Subcutaneous adipose tissue (tissue), 4 donors: Measurements from ENCODE around the gene FGR. TPM values are rescaled to one million over a fixed set of nuclear protein-coding genes. Genes with fewer than 3 reads are reported as not detected.

Experiments
- total RNA-seq, 4 donors: library from RNA; depleted of rRNA; stranded (reverse); fragments of >200 nt; gene quantifications; one replicate each; pipeline ENCODE4 v1.1.0, GENCODE V29; 2016
- TF ChIP-seq, protein P1 (sequence below): fragments of 450-650 bp; IDR thresholded peaks from one replicate; pipeline ENCODE4 v1.5.1; 2016; ENCODE audit warnings: low read depth, mild to moderate bottlenecking, control low read depth, antibody characterized with exemption, moderate library complexity

Gene FGR
- total RNA-seq, 4 donors from 2014 or later = 22.4 to 179 (median 44.6) TPM

DNA sequence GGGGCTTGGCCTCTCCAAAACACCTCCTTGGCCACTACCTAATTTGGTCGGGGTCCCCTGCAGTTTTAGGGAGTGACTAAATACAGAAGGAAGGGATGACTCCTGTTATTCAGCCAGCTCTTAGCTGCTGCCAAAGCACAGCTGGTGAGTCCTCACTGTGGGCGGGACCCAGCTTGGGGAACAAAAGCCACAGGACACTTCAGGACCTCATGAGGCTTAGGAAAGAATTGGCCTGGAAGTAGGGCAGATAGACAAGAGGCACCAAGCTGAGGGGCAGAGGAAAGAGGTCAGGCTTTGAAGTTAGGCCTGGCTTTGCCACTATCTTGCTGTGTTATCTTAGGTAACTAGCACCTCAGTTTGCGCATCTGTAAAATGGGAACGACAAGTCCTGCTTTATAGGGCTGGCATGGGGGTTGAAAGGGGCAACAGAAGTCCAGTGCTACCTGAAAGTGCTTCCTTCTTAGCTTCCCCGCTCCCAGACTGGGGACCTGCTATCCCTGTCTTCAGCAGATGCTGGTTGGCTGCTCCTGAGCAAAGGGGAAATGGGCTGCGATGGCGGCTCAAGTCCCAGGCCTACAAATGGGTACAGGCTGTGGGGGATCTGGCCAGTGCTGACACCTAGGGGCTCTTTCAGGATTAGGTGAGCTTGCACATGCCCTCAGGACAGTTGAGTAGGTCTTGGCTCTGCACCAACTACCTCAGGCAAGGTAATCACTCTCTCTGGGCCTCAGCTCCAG, 21.3 kb upstream of the FGR start:
- TF ChIP-seq, protein P1, sequence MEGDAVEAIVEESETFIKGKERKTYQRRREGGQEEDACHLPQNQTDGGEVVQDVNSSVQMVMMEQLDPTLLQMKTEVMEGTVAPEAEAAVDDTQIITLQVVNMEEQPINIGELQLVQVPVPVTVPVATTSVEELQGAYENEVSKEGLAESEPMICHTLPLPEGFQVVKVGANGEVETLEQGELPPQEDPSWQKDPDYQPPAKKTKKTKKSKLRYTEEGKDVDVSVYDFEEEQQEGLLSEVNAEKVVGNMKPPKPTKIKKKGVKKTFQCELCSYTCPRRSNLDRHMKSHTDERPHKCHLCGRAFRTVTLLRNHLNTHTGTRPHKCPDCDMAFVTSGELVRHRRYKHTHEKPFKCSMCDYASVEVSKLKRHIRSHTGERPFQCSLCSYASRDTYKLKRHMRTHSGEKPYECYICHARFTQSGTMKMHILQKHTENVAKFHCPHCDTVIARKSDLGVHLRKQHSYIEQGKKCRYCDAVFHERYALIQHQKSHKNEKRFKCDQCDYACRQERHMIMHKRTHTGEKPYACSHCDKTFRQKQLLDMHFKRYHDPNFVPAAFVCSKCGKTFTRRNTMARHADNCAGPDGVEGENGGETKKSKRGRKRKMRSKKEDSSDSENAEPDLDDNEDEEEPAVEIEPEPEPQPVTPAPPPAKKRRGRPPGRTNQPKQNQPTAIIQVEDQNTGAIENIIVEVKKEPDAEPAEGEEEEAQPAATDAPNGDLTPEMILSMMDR = no peak

DNA sequence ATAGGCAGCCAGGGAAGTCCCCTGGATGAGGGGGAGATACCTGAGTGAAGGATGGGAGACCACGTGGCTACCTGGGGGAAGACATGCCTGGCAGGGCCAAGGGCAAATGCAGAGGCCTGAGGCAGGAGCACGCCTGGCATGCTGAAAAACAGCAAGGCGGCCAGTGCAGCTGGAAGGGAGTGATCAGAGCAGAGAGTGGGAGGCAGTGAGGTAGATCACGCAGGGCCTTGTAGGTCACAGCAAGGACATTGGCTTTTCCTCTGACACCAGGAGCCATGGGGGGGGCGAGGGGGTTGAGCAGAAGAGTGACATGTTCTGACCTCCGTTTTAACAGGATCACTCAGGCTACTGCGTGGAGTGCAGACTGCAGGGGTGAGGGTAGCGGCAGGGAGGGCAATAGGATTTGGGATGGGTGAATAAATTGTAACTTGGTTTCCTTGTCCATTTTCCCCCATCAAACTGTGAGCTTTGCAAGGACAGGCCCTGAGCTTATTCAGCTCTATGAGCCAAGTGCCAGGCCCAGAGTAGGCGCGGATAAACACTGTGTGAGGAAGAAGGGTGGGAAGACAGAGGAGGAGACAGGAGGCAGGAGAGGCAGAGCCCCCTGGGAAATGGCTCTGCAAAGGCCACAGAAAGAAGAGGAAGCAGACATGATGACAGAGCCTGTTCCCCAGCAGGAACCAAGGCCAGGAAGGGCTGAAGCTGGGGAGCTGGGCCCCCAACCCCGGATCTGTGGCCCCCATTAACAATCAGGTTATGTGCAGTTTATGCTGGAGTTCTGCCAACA, 20.4 kb upstream of the FGR start:
- TF ChIP-seq, protein P1 = no peak

DNA sequence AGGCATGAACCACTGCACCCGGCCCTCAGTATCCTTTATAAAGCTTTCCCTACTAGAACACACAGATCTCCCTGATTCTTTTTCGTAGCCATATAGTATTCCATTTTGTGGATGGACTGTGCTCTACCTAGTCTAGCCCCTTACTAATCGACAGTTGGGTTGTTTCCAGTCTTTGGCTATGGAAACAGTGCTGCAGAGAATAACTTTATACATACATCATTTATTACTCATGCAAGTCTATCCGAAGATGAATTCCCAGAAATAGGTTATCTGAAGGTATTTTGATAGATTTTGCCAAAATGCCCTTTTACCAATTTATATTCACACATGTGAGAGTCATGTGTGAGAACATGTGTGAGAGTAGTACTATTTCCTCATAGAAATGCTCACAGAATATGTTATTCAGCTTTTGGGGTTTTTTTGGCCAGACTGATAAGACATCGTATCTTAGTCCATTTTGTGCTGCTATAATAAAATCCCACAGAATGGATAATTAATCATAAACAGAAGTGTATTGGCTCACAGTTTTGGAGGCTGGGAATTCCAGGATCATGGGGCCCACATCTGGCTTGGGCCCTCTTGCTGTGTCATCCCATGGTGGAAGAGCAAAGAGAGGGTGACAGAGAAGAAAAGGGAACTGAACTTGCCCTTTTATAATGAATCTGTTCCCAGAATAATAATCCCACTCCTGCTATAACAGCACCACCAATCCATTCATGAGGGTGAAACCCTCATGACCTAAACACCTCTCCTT, 17.3 kb upstream of the FGR start:
- TF ChIP-seq, protein P1 = no peak

DNA sequence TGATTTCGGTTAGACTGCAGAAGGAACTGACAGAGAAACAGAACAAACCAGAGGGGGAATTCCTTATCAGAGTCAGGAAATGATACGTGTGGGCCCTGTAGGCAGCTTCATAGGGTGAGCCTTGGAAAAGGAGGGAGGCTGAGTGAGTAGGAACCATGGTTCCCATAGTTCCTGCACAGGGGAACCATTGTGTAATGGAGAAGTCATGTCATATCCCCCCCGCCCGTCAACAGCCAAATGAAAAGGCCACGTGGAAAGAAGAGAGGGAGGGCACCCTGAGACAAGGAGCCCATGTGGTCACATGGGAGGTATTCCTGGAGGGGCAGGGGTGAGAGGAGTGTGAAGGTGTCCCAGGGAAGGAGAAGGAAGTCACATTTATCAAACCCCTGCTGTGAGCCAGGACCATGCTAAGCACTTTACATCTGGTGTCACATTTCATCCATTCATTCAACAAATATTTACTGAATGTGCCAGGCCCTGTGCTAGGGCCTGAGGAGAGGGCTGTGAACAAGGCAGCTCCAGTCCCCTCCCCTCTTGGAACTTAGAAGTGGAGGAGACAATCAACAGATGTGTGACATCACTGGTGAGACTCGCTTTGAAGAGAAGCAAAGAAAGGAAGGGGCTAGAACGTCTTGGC, 15.7 kb upstream of the FGR start:
- TF ChIP-seq, protein P1 = no peak

DNA sequence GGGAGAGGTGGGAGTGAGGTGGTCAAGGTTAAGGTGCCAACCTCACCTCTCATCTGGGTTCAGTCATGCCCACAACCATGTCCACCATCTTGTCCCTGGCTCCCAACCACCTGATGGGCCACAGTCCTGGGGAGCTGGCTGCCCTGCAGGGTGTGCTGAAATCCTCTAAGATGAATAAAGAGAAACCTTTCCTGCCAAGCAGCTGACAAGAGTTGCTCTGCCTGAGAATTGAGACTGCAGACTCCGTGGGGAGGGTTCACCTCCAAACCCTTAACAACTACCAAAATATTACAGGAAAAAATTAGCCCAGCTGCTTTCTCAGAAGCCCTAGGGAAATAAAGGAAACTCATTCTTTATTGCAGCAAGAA, 15.2 kb upstream of the FGR start:
- TF ChIP-seq, protein P1 = no peak

DNA sequence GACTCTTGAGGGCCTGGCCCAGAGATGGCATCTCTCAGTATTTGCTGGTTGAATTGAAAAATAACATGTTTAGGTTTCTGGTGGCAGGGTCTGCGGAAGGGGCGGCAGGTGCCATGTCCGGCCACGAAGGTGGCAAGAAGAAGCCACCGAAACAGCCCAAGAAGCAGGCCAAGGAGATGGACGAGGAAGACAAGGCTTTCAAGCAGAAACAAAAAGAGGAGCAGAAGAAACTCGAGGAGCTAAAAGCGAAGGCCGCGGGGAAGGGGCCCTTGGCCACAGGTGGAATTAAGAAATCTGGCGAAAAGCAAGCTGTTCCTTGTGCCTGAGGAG, 14.3 kb upstream of the FGR start:
- TF ChIP-seq, protein P1 = no peak
